HEK293 (cell line): ENCODE results near the gene RNF222.

Experiments
- FEZF1 ChIP-seq: fragments of 450-650 bp; formaldehyde crosslinking; IDR thresholded peaks from 2 replicates; pipeline ENCODE4 v1.5.1; 2016; ENCODE audit warnings: missing biosample characterization, missing genetic modification characterization
- GLIS2 ChIP-seq: fragments of 450-650 bp; formaldehyde crosslinking; IDR thresholded peaks from 2 replicates; pipeline ENCODE4 v1.5.1; 2016; ENCODE audit warnings: missing biosample characterization, missing genetic modification characterization
- HOXD13 ChIP-seq: sonication (generic); formaldehyde crosslinking; IDR thresholded peaks from 2 replicates; pipeline ENCODE4 v1.8.0; 2022; ENCODE audit warnings: missing genetic modification reagents, borderline replicate concordance
- INSM2 ChIP-seq: fragments of 450-650 bp; formaldehyde crosslinking; IDR thresholded peaks from 2 replicates; pipeline ENCODE4 v1.5.1; 2016; ENCODE audit warnings: missing biosample characterization, missing genetic modification characterization
- KLF10 ChIP-seq: fragments of 450-650 bp; IDR thresholded peaks from 2 replicates; pipeline ENCODE4 v1.5.1; 2018; ENCODE audit warnings: missing biosample characterization, mild to moderate bottlenecking, missing genetic modification characterization
- KLF9 ChIP-seq: fragments of 450-650 bp; formaldehyde crosslinking; IDR thresholded peaks from 2 replicates; pipeline ENCODE4 v1.5.1; 2016; ENCODE audit warnings: missing biosample characterization, missing genetic modification characterization, low read depth
- MEIS1 ChIP-seq: sonication (generic); formaldehyde crosslinking; IDR thresholded peaks from 2 replicates; pipeline ENCODE4 v1.8.1; 2022; ENCODE audit warnings: missing genetic modification reagents, mild to moderate bottlenecking, borderline replicate concordance
- MYNN ChIP-seq: fragments of 450-650 bp; formaldehyde crosslinking; IDR thresholded peaks from 2 replicates; pipeline ENCODE4 v1.5.1; 2016; ENCODE audit warnings: missing biosample characterization, missing genetic modification characterization, borderline replicate concordance
- SP2 ChIP-seq: fragments of 450-650 bp; formaldehyde crosslinking; IDR thresholded peaks from 2 replicates; pipeline ENCODE4 v1.5.1; 2016; ENCODE audit warnings: missing biosample characterization, missing genetic modification characterization
- SP3 ChIP-seq: fragments of 450-650 bp; formaldehyde crosslinking; IDR thresholded peaks from 2 replicates; pipeline ENCODE4 v1.5.1; 2016; ENCODE audit warnings: missing biosample characterization, missing genetic modification characterization
- TRIM28 ChIP-seq: IDR thresholded peaks from 2 replicates; pipeline ENCODE4 v1.6.1; 2011; ENCODE audit warnings: low read length, control low read depth, borderline replicate concordance
- ZBTB21 ChIP-seq: fragments of 450-650 bp; formaldehyde crosslinking; IDR thresholded peaks from 2 replicates; pipeline ENCODE4 v1.5.1; 2017; ENCODE audit warnings: missing biosample characterization, missing genetic modification characterization
- ZBTB44 ChIP-seq: fragments of 450-650 bp; IDR thresholded peaks from 2 replicates; pipeline ENCODE4 v1.5.1; 2018; ENCODE audit warnings: missing biosample characterization, mild to moderate bottlenecking, missing genetic modification characterization
- ZBTB8A ChIP-seq: fragments of 450-650 bp; formaldehyde crosslinking; IDR thresholded peaks from 2 replicates; pipeline ENCODE4 v1.5.1; 2016; ENCODE audit warnings: missing biosample characterization, missing genetic modification characterization
- ZNF2 ChIP-seq: fragments of 450-650 bp; formaldehyde crosslinking; IDR thresholded peaks from 2 replicates; pipeline ENCODE4 v1.5.1; 2016; ENCODE audit warnings: missing biosample characterization, missing genetic modification characterization
- ZNF202 ChIP-seq: fragments of 450-650 bp; formaldehyde crosslinking; IDR thresholded peaks from 2 replicates; pipeline ENCODE4 v1.5.1; 2016; ENCODE audit warnings: missing biosample characterization, missing genetic modification characterization, borderline replicate concordance
- ZNF223 ChIP-seq: fragments of 450-650 bp; formaldehyde crosslinking; IDR thresholded peaks from 2 replicates; pipeline ENCODE4 v1.5.1; 2016; ENCODE audit warnings: missing biosample characterization, missing genetic modification characterization
- ZNF24 ChIP-seq: fragments of 450-650 bp; formaldehyde crosslinking; IDR thresholded peaks from 2 replicates; pipeline ENCODE4 v1.5.1; 2016; ENCODE audit warnings: missing biosample characterization, missing genetic modification characterization
- ZNF248 ChIP-seq: fragments of 450-650 bp; formaldehyde crosslinking; IDR thresholded peaks from 2 replicates; pipeline ENCODE4 v1.5.1; 2017; ENCODE audit warnings: missing biosample characterization, missing genetic modification characterization
- ZNF280C ChIP-seq: fragments of 450-650 bp; formaldehyde crosslinking; IDR thresholded peaks from 2 replicates; pipeline ENCODE4 v1.5.1; 2016; ENCODE audit warnings: missing biosample characterization, missing genetic modification characterization
- ZNF324 ChIP-seq: fragments of 450-650 bp; formaldehyde crosslinking; IDR thresholded peaks from 2 replicates; pipeline ENCODE4 v1.5.1; 2016; ENCODE audit warnings: missing biosample characterization, missing genetic modification characterization
- ZNF391 ChIP-seq: fragments of 450-650 bp; formaldehyde crosslinking; IDR thresholded peaks from 2 replicates; pipeline ENCODE4 v1.5.1; 2016; ENCODE audit warnings: low read depth, missing biosample characterization, missing genetic modification characterization, borderline replicate concordance
- ZNF416 ChIP-seq: fragments of 450-650 bp; formaldehyde crosslinking; IDR thresholded peaks from 2 replicates; pipeline ENCODE4 v1.5.1; 2016; ENCODE audit warnings: missing biosample characterization, missing genetic modification characterization
- ZNF423 ChIP-seq: fragments of 450-650 bp; formaldehyde crosslinking; IDR thresholded peaks from 2 replicates; pipeline ENCODE4 v1.5.1; 2016; ENCODE audit warnings: missing biosample characterization, missing genetic modification characterization
- ZNF501 ChIP-seq: fragments of 450-650 bp; formaldehyde crosslinking; IDR thresholded peaks from 2 replicates; pipeline ENCODE4 v1.5.1; 2016; ENCODE audit warnings: missing biosample characterization, missing genetic modification characterization
- ZNF558 ChIP-seq: fragments of 450-650 bp; formaldehyde crosslinking; IDR thresholded peaks from 2 replicates; pipeline ENCODE4 v1.5.1; 2016; ENCODE audit warnings: missing biosample characterization, missing genetic modification characterization
- ZNF585B ChIP-seq: fragments of 450-650 bp; formaldehyde crosslinking; IDR thresholded peaks from 2 replicates; pipeline ENCODE4 v1.5.1; 2016; ENCODE audit warnings: missing biosample characterization, missing genetic modification characterization
- ZNF596 ChIP-seq: fragments of 450-650 bp; IDR thresholded peaks from 2 replicates; pipeline ENCODE4 v1.5.0; 2018; ENCODE audit warnings: missing biosample characterization, mild to moderate bottlenecking, missing genetic modification characterization, moderate library complexity
- ZNF660 ChIP-seq: fragments of 450-650 bp; IDR thresholded peaks from 2 replicates; pipeline ENCODE4 v1.5.1; 2018; ENCODE audit warnings: missing biosample characterization, mild to moderate bottlenecking, missing genetic modification characterization
- ZNF777 ChIP-seq: fragments of 450-650 bp; formaldehyde crosslinking; IDR thresholded peaks from 2 replicates; pipeline ENCODE4 v1.5.1; 2017; ENCODE audit warnings: missing biosample characterization, missing genetic modification characterization, borderline replicate concordance
- ZNF785 ChIP-seq: fragments of 450-650 bp; formaldehyde crosslinking; IDR thresholded peaks from 2 replicates; pipeline ENCODE4 v1.5.1; 2016; ENCODE audit warnings: missing biosample characterization, missing genetic modification characterization
- ZNF830 ChIP-seq: fragments of 450-650 bp; IDR thresholded peaks from 2 replicates; pipeline ENCODE4 v1.5.0; 2018; ENCODE audit warnings: missing biosample characterization, missing genetic modification characterization, low read depth, mild to moderate bottlenecking, moderate library complexity
- ZNF843 ChIP-seq: fragments of 450-650 bp; formaldehyde crosslinking; IDR thresholded peaks from 2 replicates; pipeline ENCODE4 v1.5.1; 2016; ENCODE audit warnings: missing biosample characterization, missing genetic modification characterization
- TF ChIP-seq, protein P1 (sequence below): fragments of 450-650 bp; formaldehyde crosslinking; IDR thresholded peaks from 2 replicates; pipeline ENCODE4 v1.5.1; 2016; ENCODE audit warnings: missing biosample characterization, missing genetic modification characterization

RNF222 gene

DNA sequence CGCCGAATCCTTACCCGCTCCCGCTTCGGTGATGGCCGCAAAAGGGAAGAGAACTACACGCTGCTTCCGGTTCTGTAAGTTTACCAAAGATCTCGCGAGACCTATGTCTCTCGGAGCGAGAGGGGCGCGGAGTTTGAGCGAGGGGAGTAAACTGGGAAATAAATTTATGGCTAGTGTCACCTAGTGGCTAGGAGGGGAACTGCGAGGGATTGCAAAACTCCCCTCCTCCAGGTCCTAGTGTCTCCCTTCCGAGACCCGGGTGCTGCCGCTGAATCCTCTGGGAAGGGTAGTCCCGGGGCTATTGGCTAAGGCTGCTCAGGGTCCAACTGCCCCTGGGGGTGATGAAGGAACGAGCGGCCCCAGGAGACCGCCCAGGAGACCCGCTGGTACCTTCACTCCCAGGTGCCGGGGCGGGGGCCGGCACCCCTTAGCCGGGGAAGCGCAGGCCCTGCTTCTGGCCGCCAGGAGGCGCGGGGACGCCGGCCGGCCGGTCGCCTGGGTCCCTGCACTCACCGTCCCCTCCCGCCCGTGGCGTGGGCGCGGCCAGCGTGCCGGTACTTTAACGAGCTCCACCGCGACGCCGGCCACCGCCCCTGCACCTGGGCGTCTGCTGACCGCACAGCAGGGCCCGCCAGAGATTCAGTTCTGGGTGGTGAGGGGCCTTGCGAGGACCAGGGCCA lies 14.3 kb downstream of the RNF222 start, which contains the start of gene RPL26 (continued):
- TF ChIP-seq ZNF423 (tag by site-specific recombination) (peak; percentile 92), ZNF202 (no peak), ZNF324 (peak; percentile 88), ZNF2 (tag by site-specific recombination) (peak; percentile 88), KLF9 (tag by site-specific recombination) (peak; percentile 90), KLF10 (tag by site-specific recombination) (peak; percentile 82), ZBTB21 (peak; percentile 74), INSM2 (tag by site-specific recombination) (peak; percentile 12; the same call in 1 of the 2 replicates), HOXD13 (CRISPR knock-in tag) (no peak; the same call in 1 of the 2 replicates), ZNF24 (tag by site-specific recombination) (peak; percentile 91), SP3 (tag by site-specific recombination) (peak; percentile 75), GLIS2 (peak; percentile 69), ZNF830 (no peak), ZBTB44 (tag by site-specific recombination) (0 out of 2 replicates have a peak, but pooled peaks have one; percentile 34), ZNF596 (tag by site-specific recombination) (peak; percentile 51; the same call in 1 of the 2 replicates), ZNF558 (no peak), MEIS1 (no peak), MYNN (tag by site-specific recombination) (0 out of 2 replicates have a peak, but pooled peaks have one; percentile 22), ZNF416 (tag by site-specific recombination) (no peak), ZNF785 (tag by site-specific recombination) (peak; percentile 65; the same call in 1 of the 2 replicates), ZNF248 (tag by site-specific recombination) (no peak), ZNF223 (peak; percentile 33; the same call in 1 of the 2 replicates), SP2 (peak; percentile 63), ZBTB8A (tag by site-specific recombination) (peak; percentile 54), ZNF585B (tag by site-specific recombination) (no peak), ZNF280C (tag by site-specific recombination) (no peak), ZNF391 (tag by site-specific recombination) (peak; percentile 82; the same call in 1 of the 2 replicates), ZNF501 (tag by site-specific recombination) (peak; percentile 86; the same call in 1 of the 2 replicates), ZNF777 (tag by site-specific recombination) (no peak), FEZF1 (tag by site-specific recombination) (peak; percentile 37; the same call in 1 of the 2 replicates), TRIM28 (peak; percentile 76; the same call in 1 of the 2 replicates), ZNF843 (tag by site-specific recombination) (0 out of 2 replicates have a peak, but pooled peaks have one; percentile 34), ZNF660 (tag by site-specific recombination) (peak; percentile 92)
- TF ChIP-seq, protein P1, sequence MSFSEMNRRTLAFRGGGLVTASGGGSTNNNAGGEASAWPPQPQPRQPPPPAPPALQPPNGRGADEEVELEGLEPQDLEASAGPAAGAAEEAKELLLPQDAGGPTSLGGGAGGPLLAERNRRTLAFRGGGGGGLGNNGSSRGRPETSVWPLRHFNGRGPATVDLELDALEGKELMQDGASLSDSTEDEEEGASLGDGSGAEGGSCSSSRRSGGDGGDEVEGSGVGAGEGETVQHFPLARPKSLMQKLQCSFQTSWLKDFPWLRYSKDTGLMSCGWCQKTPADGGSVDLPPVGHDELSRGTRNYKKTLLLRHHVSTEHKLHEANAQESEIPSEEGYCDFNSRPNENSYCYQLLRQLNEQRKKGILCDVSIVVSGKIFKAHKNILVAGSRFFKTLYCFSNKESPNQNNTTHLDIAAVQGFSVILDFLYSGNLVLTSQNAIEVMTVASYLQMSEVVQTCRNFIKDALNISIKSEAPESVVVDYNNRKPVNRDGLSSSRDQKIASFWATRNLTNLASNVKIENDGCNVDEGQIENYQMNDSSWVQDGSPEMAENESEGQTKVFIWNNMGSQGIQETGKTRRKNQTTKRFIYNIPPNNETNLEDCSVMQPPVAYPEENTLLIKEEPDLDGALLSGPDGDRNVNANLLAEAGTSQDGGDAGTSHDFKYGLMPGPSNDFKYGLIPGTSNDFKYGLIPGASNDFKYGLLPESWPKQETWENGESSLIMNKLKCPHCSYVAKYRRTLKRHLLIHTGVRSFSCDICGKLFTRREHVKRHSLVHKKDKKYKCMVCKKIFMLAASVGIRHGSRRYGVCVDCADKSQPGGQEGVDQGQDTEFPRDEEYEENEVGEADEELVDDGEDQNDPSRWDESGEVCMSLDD (tag by site-specific recombination), result peak; percentile 77
